GM19023 (cell line): ENCODE data around the gene GPLD1.
"Not testable (repeated sequence)": the region's sequence is repeated elsewhere in the genome, so short reads cannot be mapped to it uniquely, and the experiment has no call there.

Experiments used
- ATAC-seq: cut with Tn5 transposase; IDR thresholded peaks from one replicate; pipeline ENCODE4 v1.9.1; 2021; ENCODE audit warnings: mild to moderate bottlenecking, moderate library complexity; ENCODE audit not compliant: unreplicated experiment

The GPLD1 gene

DNA sequence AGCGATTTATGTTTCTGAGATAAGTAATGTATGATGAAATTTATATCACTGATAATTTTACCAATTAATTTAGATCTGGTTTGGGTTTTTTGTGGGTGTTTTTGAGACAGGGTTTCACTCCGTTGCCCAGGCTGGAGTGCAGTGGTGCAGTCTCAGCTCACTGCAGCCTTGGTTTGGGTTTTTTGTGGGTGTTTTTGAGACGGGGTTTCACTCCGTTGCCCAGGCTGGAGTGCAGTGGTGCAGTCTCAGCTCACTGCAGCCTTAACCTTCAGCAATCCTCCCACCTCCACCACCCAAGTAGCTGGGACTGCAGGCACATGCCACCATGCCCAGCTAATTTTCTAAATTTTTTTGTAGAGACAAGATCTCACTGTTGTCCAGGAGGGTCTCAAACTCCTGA is 73.6 kb downstream of the GPLD1 start:
- peak; percentile 90 for ATAC-seq

GRCh38 chr6:24414531-24414930 is 74.8 kb downstream of the GPLD1 start:
- ATAC-seq: not testable (repeated sequence)

DNA sequence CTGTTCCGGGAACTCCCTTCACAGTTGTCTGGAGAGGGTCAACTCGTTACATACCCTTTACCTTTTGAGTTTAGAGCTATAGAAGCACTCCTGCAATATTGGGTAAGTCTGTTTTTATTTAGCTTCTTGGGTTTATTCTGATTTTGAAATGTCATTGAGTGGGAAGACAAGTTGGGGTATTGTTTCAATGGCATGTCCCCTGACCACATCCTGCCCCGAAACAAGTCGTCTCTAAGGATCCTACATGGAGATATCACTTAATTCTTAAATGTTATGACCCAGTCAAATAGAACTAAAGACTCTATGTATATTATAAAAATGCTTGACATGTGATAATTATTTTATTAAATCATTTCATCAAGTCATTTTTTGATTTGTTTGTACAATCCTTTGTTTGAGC is 77.1 kb downstream of the GPLD1 start:
- ATAC-seq: no peak

DNA sequence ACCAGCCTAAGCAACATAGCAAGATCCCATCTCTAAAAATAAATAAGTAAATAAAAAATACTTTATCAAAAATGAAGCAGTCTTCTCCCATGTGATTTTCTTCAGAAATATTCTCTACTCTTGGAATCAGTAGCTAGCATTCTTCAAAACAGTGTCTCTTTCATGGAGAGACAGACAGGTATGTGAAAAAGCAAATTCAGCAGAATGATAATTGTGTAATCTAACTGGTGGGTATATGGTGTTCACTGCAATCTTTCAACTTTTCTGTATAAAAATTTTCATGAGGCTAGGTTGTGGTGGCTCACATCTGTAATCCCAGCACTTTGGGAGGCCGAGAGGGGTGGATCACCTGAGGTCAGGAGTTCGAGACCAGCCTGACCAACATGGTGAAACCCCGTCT is 78.8 kb downstream of the GPLD1 start:
- no peak for ATAC-seq

DNA sequence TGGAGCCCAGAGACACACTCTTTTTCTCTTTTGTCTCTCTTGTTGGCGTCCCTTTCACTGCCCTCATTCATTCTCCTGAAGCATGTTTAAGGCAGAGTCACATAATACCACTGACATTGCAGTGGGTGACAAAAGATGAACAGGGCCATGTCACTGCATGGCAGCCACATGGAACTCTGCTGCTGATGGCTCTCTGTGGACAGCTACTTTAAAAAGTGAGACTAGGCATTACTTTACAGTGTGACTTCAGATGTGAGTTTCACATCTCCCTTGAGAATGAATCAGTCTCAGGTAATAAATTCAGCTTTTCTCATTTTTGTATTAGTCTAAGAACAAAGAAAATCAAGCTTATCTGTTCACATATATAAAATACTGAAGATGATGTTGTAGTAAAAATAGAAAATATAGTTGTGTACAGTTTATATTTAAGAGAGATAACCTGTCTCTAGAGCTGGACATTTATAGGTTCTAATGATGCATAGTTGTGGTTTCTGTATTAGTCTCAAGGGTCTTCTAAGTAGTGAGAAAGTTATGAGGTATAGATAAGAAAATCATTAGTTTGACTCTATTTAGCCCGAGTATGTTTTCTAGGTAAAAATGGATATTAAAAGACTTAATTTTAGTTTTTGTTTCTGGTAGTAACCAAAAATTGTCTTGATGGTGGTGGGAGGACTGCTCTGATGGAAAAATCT is 80.5 kb downstream of the GPLD1 start:
- peak; percentile 82 for ATAC-seq

DNA sequence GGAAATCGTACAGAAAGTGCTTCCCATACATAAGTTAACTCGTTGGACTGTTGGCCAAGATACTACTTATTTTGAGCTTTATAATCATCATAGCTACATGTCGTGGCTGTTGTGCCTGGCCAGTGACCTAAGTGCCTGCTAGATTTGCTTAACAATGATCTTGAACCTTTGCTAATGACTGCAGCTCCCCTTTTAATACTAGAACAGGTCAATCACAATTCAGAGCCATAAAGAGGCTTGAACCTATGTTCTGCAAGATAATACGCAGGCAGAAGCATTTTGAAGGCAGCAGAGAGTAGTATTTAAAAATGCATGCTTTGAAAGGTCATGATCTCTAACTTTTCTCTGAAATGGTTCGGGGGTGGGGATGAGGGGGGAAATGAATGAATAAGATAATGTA is 84.1 kb downstream of the GPLD1 start:
- ATAC-seq: no peak

- ATAC-seq: no peak
These were observed 85.9 kb downstream of the GPLD1 start for GRCh38 chr6:24403501-24403824.

GRCh38 chr6:24402697-24403500 is 86.5 kb downstream of the GPLD1 start, which contains the start of gene MRS2:
Gene MRS2, plus strand, starts transcription at chr6:24402936. Its CDS starts 111 bp downstream, at chr6:24403047.
- ATAC-seq: peak; percentile 98

- no peak for ATAC-seq
These were observed 87.9 kb downstream of the GPLD1 start for GRCh38 chr6:24401458-24401857.

DNA sequence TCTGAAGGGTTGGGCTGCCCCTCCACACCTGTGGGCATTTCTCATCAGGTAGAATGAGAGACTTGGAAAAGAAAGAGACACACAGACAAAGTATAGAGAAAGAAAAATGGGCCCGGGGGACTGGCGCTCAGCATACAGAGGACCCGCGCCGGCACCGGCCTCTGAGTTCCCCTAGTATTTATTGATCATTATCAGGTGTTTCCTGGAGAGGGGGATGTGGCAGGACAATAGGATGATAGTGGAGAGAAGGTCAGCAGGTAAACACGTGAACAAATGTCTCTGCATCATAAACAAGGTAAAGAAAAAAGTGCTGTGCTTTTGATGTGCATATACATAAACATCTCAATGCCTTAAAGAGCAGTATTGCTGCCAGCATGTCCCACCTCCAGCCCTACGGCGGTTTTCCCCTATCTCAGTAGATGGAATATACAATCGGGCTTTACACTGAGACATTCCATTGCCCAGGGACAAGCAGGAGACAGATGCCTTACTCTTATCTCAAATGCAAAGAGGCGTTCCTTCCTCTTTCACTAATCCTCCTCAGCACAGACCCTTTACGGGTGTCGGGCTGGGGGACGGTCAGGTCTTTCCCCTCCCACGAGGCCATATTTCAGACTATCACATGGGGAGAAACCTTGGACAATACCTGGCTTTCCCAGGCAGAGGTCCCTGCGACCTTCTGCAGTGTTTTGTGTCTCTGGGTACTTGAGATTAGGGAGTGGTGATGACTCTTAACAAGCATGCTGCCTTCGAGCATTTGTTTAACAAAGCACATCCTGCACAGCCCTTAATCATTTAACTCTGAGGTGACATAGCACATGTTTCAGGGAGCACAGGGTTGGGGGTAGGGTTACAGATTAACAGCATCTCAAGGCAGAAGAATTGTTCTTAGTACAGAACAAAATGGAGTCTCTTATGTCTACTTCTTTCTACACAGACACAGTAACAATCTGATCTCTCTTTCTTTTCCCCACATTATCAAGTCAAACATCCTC is 89.0 kb downstream of the GPLD1 start:
- ATAC-seq: not testable (repeated sequence)

DNA sequence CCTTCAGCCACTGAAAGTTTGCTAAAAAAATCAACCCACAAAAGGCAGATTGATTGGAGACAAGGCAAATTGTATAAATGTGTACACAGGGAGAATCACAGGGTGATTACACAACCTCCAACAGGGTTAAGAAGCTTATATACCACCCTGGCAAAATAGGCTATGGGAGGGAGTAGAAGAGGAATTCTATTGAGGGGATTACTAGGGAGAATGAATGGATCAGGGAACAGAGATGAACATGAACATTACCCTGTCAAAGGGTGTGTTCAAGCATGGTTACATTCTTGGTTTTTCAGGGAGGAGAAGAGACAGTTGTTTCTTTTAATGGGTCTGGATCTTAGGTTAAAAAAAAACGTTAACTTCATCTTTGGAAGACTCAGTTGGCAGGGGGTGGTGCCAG is 91.7 kb downstream of the GPLD1 start:
- ATAC-seq: no peak

DNA sequence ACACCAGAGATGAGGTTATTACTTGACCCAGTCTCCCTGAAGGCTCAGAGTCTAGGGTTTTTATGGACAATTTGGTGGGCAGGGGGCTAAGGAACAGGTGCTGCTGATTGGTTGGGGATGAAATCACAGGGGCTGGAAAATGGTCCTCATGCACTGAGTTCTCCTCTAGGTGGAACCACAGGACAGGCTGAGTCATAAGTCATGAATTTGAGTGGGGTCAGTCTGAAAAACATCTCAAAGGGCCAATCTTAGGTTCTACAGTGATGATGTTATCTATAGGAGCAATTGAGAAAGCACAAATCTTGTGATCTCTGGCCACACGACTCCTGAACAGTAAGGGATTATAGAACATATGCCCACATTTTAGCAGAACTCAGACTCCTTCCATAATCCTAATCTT is 92.6 kb downstream of the GPLD1 start:
- ATAC-seq: no peak

GRCh38 chr6:24394780-24395437 is 94.5 kb downstream of the GPLD1 start:
- ATAC-seq: no peak

- ATAC-seq: no peak
These were observed 95.2 kb downstream of the GPLD1 start for GRCh38 chr6:24394061-24394779.

GRCh38 chr6:24391756-24392405 is 97.5 kb downstream of the GPLD1 start:
- peak; percentile 83 for ATAC-seq

- ATAC-seq: no peak
These were observed 98.2 kb downstream of the GPLD1 start for GRCh38 chr6:24391208-24391607.

DNA sequence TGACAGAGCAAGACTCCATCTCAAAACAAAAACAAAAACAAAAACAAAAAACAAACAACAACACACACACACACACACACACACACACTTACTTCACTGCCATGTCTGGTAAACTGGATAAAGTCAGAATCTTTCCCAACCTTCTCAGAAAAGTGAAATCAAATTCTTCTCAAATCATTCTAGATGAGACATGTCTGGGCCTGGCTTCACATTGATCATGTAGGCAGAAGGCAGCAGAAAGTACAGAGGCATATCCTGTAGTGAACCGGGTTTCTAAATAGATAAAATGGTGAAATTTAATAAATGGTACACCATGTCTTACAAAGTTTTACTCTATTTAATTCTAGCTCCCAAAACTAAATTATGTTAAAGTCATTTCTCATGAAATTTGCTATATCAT is 101.6 kb downstream of the GPLD1 start:
- no peak for ATAC-seq

DNA sequence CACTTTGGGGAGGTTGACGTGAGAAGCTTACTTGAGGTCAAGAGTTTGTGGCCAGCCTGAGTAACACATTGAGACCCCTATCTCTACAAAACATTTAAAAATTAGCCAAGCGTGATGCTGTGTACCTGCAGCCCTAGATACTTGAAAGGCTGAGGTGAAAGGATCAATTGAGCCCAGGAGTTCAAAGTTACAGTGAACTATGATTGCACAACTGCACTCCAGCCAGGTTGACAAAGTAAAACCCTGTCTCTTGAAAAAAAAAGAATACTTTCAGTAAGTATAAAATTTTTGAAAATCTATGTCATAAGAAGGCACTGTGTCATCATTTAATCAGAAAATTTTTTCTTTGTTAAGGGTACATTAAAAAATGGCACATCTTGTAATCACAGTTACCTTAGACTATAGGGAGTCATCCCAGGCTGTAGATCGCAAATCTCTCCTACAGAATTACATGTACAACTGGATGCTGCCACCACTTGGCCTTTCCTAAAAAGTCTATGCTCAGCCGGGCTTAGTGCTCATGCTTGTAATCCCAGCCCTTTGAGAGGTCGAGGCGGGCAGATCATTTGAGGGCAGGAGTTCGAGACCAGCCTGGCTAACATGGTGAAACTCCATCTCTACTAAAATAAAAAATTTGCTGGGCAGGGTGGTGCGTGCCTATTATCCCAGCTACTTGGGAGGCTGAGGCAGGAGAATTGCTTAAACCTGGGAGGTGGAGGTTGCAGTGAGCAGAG is 103.7 kb downstream of the GPLD1 start:
- no peak for ATAC-seq
